GM23248 (cell line): ENCODE data around the gene INPP5A.

Experiments used
- EZH2 ChIP-seq: fragments of 200-600 bp; sonication (generic); IDR thresholded peaks from 2 replicates; pipeline ENCODE4 v1.6.1; 2018; ENCODE audit warnings: antibody characterized with exemption, mild to moderate bottlenecking; ENCODE audit not compliant: insufficient read depth, poor library complexity, severe bottlenecking
- EZH2phosphoT487 ChIP-seq: fragments of 200-600 bp; sonication (generic); IDR thresholded peaks from 2 replicates; pipeline ENCODE4 v1.6.1; 2018; ENCODE audit warnings: antibody characterized with exemption, moderate library complexity, mild to moderate bottlenecking, low read depth; ENCODE audit not compliant: insufficient read depth

GRCh38 chr10:132521041-132521465 lies 16.5 kb upstream of the INPP5A start:
- no peak for TF ChIP-seq EZH2phosphoT487
- TF ChIP-seq EZH2: no peak
